GM21528 (cell line): ENCODE data around the gene TRABD2B.

ENCODE experiments used
- ATAC-seq: cut with Tn5 transposase; IDR thresholded peaks from one replicate; pipeline ENCODE4 v1.9.1; 2021; ENCODE audit warnings: mild to moderate bottlenecking, moderate library complexity; ENCODE audit not compliant: unreplicated experiment, low FRiP score

TRABD2B gene

GRCh38 chr1:47814612-47815395, 182.4 kb downstream of the TRABD2B start:
- ATAC-seq, result no peak

- no peak for ATAC-seq
These were observed 183.2 kb downstream of the TRABD2B start for GRCh38 chr1:47813970-47814369.

- ATAC-seq, result no peak
These were observed 184.2 kb downstream of the TRABD2B start for GRCh38 chr1:47812904-47813514.

GRCh38 chr1:47810964-47811682, 186.1 kb downstream of the TRABD2B start:
- ATAC-seq, result no peak

GRCh38 chr1:47809301-47810084, 187.7 kb downstream of the TRABD2B start:
- no peak for ATAC-seq

- ATAC-seq, result no peak
These were observed 188.6 kb downstream of the TRABD2B start for GRCh38 chr1:47808612-47809011.

- no peak for ATAC-seq
These were observed 191.2 kb downstream of the TRABD2B start for GRCh38 chr1:47805921-47806361.

GRCh38 chr1:47805018-47805417, 192.2 kb downstream of the TRABD2B start:
- no peak for ATAC-seq

GRCh38 chr1:47803815-47804501, 193.2 kb downstream of the TRABD2B start:
- no peak for ATAC-seq

- no peak for ATAC-seq
These were observed 199.6 kb downstream of the TRABD2B start for GRCh38 chr1:47797575-47797974.

GRCh38 chr1:47796626-47797025, 200.6 kb downstream of the TRABD2B start:
- no peak for ATAC-seq

- ATAC-seq, result no peak
These were observed 202.1 kb downstream of the TRABD2B start for GRCh38 chr1:47795102-47795501.

- ATAC-seq, result no peak
These were observed 202.7 kb downstream of the TRABD2B start for GRCh38 chr1:47794530-47794929.

- no peak for ATAC-seq
These were observed 203.1 kb downstream of the TRABD2B start for GRCh38 chr1:47794081-47794480.

GRCh38 chr1:47793563-47793962, 203.6 kb downstream of the TRABD2B start:
- ATAC-seq, result no peak

GRCh38 chr1:47792779-47793178, 204.4 kb downstream of the TRABD2B start:
- ATAC-seq, result no peak

GRCh38 chr1:47791879-47792608, 205.1 kb downstream of the TRABD2B start:
- no peak for ATAC-seq

GRCh38 chr1:47788761-47789160, 208.4 kb downstream of the TRABD2B start:
- ATAC-seq, result no peak

- no peak for ATAC-seq
These were observed 209.6 kb downstream of the TRABD2B start for GRCh38 chr1:47787560-47787959.
